ENCODE data around the gene ADARB1.

- TF ChIP-seq POLR2A (IDR thresholded peaks at IDR 0.05; ENCODE audit: low read depth, low read length) (no peak), POLR2AphosphoS5 (IDR thresholded peaks at IDR 0.05; ENCODE audit: low read depth, low read length) (no peak)
These were observed 5.9 kb downstream of the ADARB1 start for GRCh38 chr21:45080232-45080631.

All from GM12892 (cell line).